ENCODE data around the gene ZNF275.
"Not testable (repeated sequence)": the region's sequence is repeated elsewhere in the genome, so short reads cannot be mapped to it uniquely, and the experiment has no call there.

The ZNF275 gene

GRCh38 chrX:153310901-153311300 is 23.1 kb upstream of the ZNF275 start:
- Mint-ChIP-seq H3K4me3 (no peak overlapping the region), H3K4me1 (ENCODE audit: low read depth) (no peaks in the 10 kb centered on the region), H3K9me3 (no peaks in the 10 kb centered on the region), H3K27ac (no peak overlapping the region), H3K27me3 (no peaks in the 10 kb centered on the region), H3K36me3 (ENCODE audit: low read depth) (no peaks in the 10 kb centered on the region)

DNA sequence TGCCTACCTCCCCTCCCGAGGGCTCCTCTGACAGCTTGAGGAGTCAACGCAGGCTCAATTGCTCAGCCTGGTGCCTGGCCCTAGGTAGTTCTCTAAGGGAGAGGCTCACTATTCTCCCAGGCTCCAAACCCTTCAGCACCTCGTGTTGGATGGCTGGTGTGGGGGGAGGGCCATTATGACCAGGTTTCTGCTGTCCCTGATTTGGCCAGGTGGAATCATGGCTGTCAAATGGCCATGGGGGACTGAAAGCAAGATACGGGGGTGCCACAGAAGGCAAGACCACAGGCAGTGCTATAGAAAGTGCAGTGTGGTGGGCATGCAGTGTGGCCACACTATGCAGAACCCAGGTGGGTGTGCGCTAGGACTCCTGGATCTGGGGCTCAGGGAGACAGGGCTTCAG is 21.9 kb upstream of the ZNF275 start:
- Mint-ChIP-seq H3K4me1 (ENCODE audit: low read depth) (no peaks in the 10 kb centered on the region), H3K27ac (no peak overlapping the region), H3K9me3 (no peaks in the 10 kb centered on the region), H3K36me3 (ENCODE audit: low read depth) (no peaks in the 10 kb centered on the region), H3K27me3 (no peaks in the 10 kb centered on the region), H3K4me3 (no peak overlapping the region)

GRCh38 chrX:153312842-153313241 is 21.1 kb upstream of the ZNF275 start:
- no peak overlapping the region for H3K27ac Mint-ChIP-seq
- no peaks in the 10 kb centered on the region for H3K36me3 Mint-ChIP-seq (ENCODE audit: low read depth)
- no peaks in the 10 kb centered on the region for H3K4me1 Mint-ChIP-seq (ENCODE audit: low read depth)
- H3K4me3 Mint-ChIP-seq: no peak overlapping the region
- no peaks in the 10 kb centered on the region for H3K27me3 Mint-ChIP-seq
- H3K9me3 Mint-ChIP-seq: no peaks in the 10 kb centered on the region

DNA sequence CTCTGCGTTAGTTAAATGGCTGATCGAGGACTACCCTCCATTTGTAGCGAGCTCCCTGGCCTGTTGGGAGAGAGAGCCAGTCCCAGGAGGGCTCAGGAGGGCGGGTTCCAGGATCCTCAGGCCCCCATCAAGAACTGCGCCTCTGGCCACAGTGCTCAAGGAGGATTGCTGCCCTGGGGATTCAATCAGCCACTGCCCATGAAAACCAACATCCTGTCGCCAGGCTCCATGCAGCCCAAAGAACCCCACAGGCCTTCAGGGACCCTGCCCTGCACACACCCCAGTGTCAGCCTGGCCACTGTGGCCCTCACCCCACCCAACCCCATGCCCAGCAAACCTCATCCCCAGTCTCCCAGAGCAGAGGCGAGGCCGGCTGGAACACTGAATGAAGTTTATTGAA is 16.6 kb upstream of the ZNF275 start:
- Mint-ChIP-seq H3K27me3 (peaks cover 3% of the 10 kb centered on the region), H3K4me1 (ENCODE audit: low read depth) (no peaks in the 10 kb centered on the region), H3K4me3 (no peak overlapping the region), H3K36me3 (ENCODE audit: low read depth) (no peaks in the 10 kb centered on the region), H3K9me3 (no peaks in the 10 kb centered on the region), H3K27ac (no peak overlapping the region)

DNA sequence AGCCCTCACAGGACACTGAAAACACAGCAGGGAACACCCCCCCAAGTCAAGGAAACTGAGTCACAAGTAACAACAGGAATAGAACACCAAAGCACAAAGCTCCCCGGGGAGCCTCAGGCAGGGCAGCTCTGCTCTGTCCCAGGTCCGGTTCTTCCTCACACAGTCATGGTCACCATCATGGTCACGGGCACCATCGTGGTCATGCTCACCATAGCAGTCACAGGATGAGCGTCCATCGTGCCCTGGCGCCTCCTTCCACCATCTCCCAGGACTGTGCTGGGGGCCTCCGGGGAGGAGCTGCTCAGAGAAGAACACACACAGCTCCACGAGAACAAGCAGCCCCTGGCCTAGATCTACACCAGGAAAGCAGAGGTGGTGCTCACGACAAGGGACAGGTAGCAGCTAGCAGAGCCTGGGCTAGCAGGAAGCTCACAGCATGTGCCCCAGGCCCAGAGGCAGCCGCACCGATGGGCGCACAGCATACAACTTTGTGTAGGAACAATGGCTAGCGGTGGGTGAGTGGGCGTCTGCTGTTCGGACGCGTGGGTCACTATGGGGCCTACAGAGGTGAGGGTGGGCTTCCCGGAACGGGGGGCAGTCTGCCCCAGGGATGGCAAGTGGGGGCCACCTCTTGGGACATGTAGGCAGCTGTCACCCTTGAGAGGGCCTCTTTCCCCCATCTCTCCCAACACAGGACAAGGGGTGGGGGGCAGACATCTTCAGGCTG is 15.8 kb upstream of the ZNF275 start:
- Mint-ChIP-seq H3K27me3 (peaks cover 8% of the 10 kb centered on the region), H3K4me1 (ENCODE audit: low read depth) (no peaks in the 10 kb centered on the region), H3K9me3 (no peaks in the 10 kb centered on the region), H3K36me3 (ENCODE audit: low read depth) (no peaks in the 10 kb centered on the region), H3K27ac (no peak overlapping the region), H3K4me3 (no peak overlapping the region)

GRCh38 chrX:153318811-153319210 is 15.1 kb upstream of the ZNF275 start:
- no peaks in the 10 kb centered on the region for H3K9me3 Mint-ChIP-seq
- H3K27me3 Mint-ChIP-seq: peaks cover 11% of the 10 kb centered on the region
- no peak overlapping the region for H3K27ac Mint-ChIP-seq
- no peaks in the 10 kb centered on the region for H3K36me3 Mint-ChIP-seq (ENCODE audit: low read depth)
- no peaks in the 10 kb centered on the region for H3K4me1 Mint-ChIP-seq (ENCODE audit: low read depth)
- no peak overlapping the region for H3K4me3 Mint-ChIP-seq

- H3K36me3 Mint-ChIP-seq (ENCODE audit: low read depth): no peaks in the 10 kb centered on the region
- H3K4me1 Mint-ChIP-seq (ENCODE audit: low read depth): no peaks in the 10 kb centered on the region
- H3K27me3 Mint-ChIP-seq: peaks cover 14% of the 10 kb centered on the region
- H3K9me3 Mint-ChIP-seq: no peaks in the 10 kb centered on the region
- H3K27ac Mint-ChIP-seq: no peak overlapping the region
- no peak overlapping the region for H3K4me3 Mint-ChIP-seq
Measured at GRCh38 chrX:153319295-153320046, 14.5 kb upstream of the ZNF275 start.

- peaks cover 14% of the 10 kb centered on the region for H3K27me3 Mint-ChIP-seq
- H3K27ac Mint-ChIP-seq; H3K4me1 Mint-ChIP-seq (ENCODE audit: low read depth); H3K9me3 Mint-ChIP-seq; H3K36me3 Mint-ChIP-seq (ENCODE audit: low read depth); H3K4me3 Mint-ChIP-seq: not testable (repeated sequence)
Measured at GRCh38 chrX:153320047-153320443, 13.9 kb upstream of the ZNF275 start.

GRCh38 chrX:153320555-153321184 is 13.3 kb upstream of the ZNF275 start:
- no peak overlapping the region for H3K4me3 Mint-ChIP-seq
- no peaks in the 10 kb centered on the region for H3K9me3 Mint-ChIP-seq
- no peaks in the 10 kb centered on the region for H3K36me3 Mint-ChIP-seq (ENCODE audit: low read depth)
- H3K4me1 Mint-ChIP-seq (ENCODE audit: low read depth): no peaks in the 10 kb centered on the region
- H3K27ac Mint-ChIP-seq: no peak overlapping the region
- peaks cover 18% of the 10 kb centered on the region for H3K27me3 Mint-ChIP-seq

DNA sequence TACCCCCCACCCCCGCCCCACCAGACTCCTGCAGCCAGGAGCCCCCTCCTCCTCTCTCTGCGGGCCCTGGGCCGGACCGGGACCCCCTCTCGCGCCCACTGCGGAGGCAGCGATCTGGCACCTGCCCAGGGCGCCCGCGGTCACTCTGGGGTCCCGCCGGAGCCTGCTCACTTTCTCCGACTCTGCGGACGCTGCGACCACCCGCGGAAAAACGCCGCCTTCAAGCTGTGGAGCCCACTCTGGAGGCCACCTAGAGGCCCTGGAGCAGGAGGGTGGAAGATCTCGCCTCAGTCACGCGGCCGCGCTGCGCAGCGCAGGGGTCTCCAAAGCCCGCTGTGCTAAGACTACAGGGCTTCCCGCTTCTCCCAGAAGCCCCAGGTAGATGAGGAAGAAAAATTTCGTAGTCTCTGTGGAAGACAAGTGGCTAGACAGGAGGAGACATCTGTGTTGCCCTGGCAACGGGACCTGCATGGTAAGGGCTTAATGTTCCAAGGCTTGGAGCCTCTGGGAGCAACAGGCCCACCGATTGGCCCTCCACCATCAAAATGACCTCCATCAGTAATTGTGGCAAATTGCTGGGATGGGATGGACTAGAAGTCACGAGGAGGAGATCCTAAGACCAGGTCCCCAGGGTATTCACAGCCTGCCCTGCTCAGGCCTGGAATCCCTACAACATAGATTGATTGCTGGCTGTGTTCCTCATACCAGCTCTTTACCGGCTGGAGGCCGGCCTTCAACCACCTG is 12.4 kb upstream of the ZNF275 start, which contains the start of gene PNMA6F:
Gene PNMA6F, minus strand, starts transcription at position 387 of the 744 bp plus-strand sequence. CDS start 1,093 bp downstream, outside the sequence.
- no peak within 1 kb of the TSS for H3K27ac Mint-ChIP-seq
- H3K4me3 Mint-ChIP-seq: no peak within 1 kb of the TSS
- H3K27me3 Mint-ChIP-seq: peaks cover 19% of the 10 kb centered on the region
- H3K36me3 Mint-ChIP-seq (ENCODE audit: low read depth): no peaks in the 10 kb centered on the region
- H3K4me1 Mint-ChIP-seq (ENCODE audit: low read depth): no peaks in the 10 kb centered on the region
- H3K9me3 Mint-ChIP-seq: no peaks in the 10 kb centered on the region

DNA sequence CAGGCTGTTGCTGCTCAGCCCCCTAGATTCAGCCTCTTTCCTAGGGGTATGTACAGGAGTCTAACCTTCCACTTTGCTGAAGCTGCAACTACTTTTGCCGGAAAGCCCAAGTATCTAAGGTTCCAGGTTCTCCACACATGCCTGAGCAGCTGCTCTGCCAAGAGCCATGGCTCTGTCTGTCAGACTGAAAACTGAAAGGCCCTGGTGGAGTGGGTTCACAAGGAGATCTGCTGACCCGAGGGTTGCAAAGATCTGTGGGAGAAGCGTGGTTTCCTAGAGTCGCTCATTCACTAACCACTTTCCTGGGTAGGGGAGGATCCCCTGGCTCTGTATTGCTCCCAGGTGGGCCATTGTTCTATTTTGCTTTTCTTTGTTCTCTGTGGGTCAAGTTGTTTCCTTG is 6.4 kb upstream of the ZNF275 start:
- H3K27me3 Mint-ChIP-seq: peaks cover 14% of the 10 kb centered on the region
- no peaks in the 10 kb centered on the region for H3K36me3 Mint-ChIP-seq (ENCODE audit: low read depth)
- no peaks in the 10 kb centered on the region for H3K9me3 Mint-ChIP-seq
- H3K4me3 Mint-ChIP-seq: no peak overlapping the region
- no peak overlapping the region for H3K27ac Mint-ChIP-seq
- H3K4me1 Mint-ChIP-seq (ENCODE audit: low read depth): no peaks in the 10 kb centered on the region

DNA sequence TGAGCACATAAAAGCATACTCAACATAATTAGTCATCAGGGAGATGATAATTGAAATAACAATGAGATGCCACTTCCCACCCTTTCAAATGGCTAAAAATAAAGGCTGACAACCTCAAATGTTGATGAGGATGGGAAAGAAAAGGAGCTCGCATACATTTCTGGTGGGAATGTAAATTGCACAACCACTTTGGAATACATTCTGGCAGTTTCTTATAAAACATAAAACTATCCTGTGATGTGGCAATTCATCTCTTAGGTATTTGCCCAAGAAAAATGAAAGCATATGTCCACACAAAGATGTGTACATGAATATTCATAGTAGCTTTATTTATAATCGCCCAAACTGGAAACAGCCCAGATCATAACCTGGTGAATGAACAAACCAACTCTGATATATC is 687 bp upstream of the ZNF275 start:
- Mint-ChIP-seq H3K4me3 (peak overlapping the region; percentile 87), H3K36me3 (ENCODE audit: low read depth) (peaks cover 12% of the 10 kb centered on the region), H3K9me3 (no peaks in the 10 kb centered on the region), H3K4me1 (ENCODE audit: low read depth) (peaks cover 39% of the 10 kb centered on the region), H3K27me3 (no peaks in the 10 kb centered on the region), H3K27ac (no peak overlapping the region)

DNA sequence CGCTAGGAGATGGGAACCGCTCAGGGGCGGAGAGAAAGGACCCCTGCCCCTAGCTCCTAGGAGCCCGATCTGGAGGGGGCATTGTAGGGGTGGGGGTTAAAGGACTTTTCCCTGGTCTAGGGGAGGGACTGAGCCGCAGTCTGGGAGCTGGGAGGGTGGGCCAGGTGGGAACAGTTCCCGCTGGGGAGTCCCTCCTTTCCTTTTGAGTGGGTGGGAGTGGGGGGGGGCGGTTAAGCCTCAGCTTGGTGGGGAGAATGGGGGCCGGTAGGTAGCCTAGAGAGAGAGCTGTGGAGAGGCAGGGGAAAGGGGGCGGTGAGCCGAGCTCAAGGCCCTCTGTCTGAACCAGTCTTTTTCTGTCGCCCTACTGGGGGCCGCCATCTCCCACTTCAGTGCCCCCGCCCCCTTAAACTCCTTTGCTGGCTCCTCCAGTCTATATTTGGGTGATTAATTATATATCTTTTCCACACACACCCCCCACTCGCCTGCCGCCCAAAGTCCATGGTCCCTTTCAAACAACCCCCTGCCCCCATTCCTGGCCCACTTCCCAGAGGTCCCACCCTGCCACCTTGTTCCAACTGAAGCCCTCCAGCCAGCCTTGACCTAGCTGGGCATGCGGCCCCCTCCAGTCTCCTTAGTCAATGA is 822 bp downstream of the ZNF275 start:
- Mint-ChIP-seq H3K9me3 (no peaks in the 10 kb centered on the region), H3K27me3 (no peaks in the 10 kb centered on the region), H3K27ac (peak overlapping the region; percentile 70), H3K4me1 (ENCODE audit: low read depth) (peaks cover 49% of the 10 kb centered on the region), H3K4me3 (peak overlapping the region; percentile 80), H3K36me3 (ENCODE audit: low read depth) (peaks cover 22% of the 10 kb centered on the region)

DNA sequence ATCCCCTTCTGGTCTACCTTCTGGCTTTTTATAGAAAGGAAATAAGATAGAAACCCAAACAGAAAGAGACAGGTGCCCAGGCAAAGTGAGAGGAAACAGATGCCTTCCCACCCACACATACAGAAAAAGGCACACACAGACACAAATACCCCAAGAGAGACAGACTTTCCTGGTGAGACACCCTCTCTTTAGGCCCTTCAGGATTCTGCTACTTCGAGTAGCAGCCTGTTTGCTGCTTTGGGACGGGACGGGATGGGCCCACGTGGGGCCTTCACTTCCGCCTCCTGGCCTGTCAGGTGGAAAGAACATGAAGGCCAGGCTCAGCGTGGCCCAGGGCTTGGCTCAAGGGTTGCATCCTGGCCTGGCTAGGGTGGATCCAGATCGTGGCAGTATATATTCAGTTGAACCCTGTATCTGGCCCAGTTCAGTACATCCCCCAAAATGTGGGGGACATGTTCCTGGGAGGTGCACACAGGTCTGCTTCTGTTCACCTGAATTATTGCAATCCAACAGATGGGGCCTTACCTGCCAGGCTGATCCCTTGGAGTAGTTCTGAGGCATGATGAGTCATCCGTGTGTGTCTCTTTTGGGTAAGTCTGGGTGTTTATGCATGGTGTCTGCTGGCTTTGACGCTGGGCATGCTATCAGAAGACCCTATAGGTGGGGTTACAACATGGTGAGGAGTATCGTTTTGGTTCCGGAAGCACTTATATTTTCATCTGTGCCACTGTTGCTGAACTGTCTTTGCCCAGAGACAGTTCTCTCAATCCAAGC is 2.4 kb downstream of the ZNF275 start:
- Mint-ChIP-seq H3K4me3 (peak overlapping the region; percentile 80), H3K27me3 (no peaks in the 10 kb centered on the region), H3K4me1 (ENCODE audit: low read depth) (peaks cover 60% of the 10 kb centered on the region), H3K27ac (peak overlapping the region; percentile 61), H3K9me3 (no peaks in the 10 kb centered on the region), H3K36me3 (ENCODE audit: low read depth) (peaks cover 32% of the 10 kb centered on the region)
